AG04450 (cell line): ENCODE results near the gene NEURL4. TPM values are rescaled to one million over a fixed set of nuclear protein-coding genes. Genes with fewer than 3 reads are reported as not detected.
A peak's percentile ranks its signal among the peaks of the same experiment; 100 is the strongest.

Source experiments
- CTCF ChIA-PET: fragments of 300-600, 350-600 bp; formaldehyde crosslinking; extraction: SDS; loops from one replicate; lab custom pipeline; 2022; ENCODE audit warnings: antibody characterized with exemption, inconsistent platforms; lab: Charles Lee
- POLR2A ChIA-PET: fragments of 350-600 bp; formaldehyde crosslinking; extraction: SDS; loops from one replicate; lab custom pipeline; 2021; ENCODE audit warnings: antibody characterized with exemption, inconsistent platforms; lab: Yijun Ruan, JAX
- DNase-seq: peaks from one replicate; pipeline ENCODE4 v3.0.0-alpha.2; 2011; ENCODE audit warnings: low read depth, low spot score
- H3K27ac ChIP-seq: one replicate; pipeline ENCODE4 v1.5.1; 2012; ENCODE audit warnings: low read depth, low read length, control low read depth
- H3K27me3 ChIP-seq: one replicate; pipeline ENCODE4 v1.6.0; 2012; ENCODE audit warnings: low read length; ENCODE audit not compliant: control insufficient read depth, insufficient read depth
- H3K4me3 ChIP-seq: 2 replicates; pipeline ENCODE4 v1.5.1; 2011; ENCODE audit warnings: mild to moderate bottlenecking, low read depth, low read length, control low read depth
- H3K9me3 ChIP-seq: 2 replicates; pipeline ENCODE4 v1.5.1; 2012; ENCODE audit warnings: low read length; ENCODE audit not compliant: control insufficient read depth, insufficient read depth
- polyA plus RNA-seq: library from polyadenylated mRNA; depleted of rRNA; stranded (reverse); fragments of >200 nt; gene quantifications from 2 replicates; pipeline ENCODE4 v1.2.3, GENCODE V29; 2011
- TF ChIP-seq, protein P1 (sequence below): IDR thresholded peaks from 2 replicates; pipeline ENCODE4 v1.5.1; 2011; ENCODE audit warnings: low read depth, low read length, control low read depth, inconsistent platforms

NEURL4 gene
- polyA plus RNA-seq, 1 experiment, result 7.3 TPM

DNA sequence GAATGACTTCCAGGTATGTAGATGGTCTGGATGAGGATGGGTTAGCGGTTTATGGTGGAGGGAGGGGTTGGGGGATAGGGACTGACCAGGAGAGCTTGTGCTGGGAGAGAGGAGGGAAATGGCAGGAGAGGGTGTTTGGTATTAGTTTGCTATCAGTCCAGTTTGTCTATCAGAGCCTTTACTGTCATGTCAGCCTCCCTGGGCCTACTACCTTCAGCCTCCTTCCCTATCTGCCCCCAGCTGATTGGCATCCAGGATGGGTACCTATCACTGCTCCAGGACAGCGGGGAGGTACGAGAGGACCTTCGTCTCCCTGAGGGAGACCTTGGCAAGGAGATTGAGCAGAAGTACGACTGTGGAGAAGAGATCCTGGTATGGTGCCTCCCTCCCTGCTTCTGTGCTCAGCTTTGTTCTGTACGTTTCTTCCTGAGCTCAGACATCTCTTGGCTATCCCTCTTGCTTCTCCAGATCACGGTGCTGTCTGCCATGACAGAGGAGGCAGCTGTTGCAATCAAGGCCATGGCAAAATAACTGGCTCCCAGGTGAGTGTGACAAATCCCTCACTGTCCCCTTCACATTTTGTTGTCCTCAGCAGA lies 17.9 kb downstream of the NEURL4 start:
- ChIA-PET POLR2A (interaction anchor here (0.6 kb wide), 1 partner anchor 50 kb away, joined by 4 read pairs; no protein-coding TSS in a partner anchor), CTCF (interaction anchor here (1.6 kb wide), 1 partner anchor 14 kb away, joined by 4 read pairs; no protein-coding TSS in a partner anchor)
- Histone ChIP-seq H3K27me3 (no peaks in the 10 kb centered on the region), H3K27ac (no peak overlapping the region), H3K9me3 (peaks cover 6% of the 10 kb centered on the region; the same call in 1 of the 2 replicates), H3K4me3 (no peak overlapping the region)
- no peak for DNase-seq
- TF ChIP-seq, protein P1, sequence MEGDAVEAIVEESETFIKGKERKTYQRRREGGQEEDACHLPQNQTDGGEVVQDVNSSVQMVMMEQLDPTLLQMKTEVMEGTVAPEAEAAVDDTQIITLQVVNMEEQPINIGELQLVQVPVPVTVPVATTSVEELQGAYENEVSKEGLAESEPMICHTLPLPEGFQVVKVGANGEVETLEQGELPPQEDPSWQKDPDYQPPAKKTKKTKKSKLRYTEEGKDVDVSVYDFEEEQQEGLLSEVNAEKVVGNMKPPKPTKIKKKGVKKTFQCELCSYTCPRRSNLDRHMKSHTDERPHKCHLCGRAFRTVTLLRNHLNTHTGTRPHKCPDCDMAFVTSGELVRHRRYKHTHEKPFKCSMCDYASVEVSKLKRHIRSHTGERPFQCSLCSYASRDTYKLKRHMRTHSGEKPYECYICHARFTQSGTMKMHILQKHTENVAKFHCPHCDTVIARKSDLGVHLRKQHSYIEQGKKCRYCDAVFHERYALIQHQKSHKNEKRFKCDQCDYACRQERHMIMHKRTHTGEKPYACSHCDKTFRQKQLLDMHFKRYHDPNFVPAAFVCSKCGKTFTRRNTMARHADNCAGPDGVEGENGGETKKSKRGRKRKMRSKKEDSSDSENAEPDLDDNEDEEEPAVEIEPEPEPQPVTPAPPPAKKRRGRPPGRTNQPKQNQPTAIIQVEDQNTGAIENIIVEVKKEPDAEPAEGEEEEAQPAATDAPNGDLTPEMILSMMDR, result no peak

DNA sequence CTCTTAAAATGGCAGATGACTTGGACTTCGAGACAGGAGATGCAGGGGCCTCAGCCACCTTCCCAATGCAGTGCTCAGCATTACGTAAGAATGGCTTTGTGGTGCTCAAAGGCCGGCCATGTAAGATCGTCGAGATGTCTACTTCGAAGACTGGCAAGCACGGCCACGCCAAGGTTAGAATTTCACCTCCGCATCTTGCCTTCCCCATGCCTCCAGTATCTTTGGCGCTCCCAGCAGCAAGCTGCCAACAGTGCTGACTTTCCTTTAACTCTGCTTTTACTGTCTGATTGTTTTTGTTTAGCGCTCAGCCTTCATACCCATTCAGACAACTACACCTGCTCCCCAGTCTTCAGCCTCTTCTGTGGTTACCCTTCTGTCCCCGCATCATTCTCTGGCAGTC lies 19.5 kb downstream of the NEURL4 start:
- no peak overlapping the region for H3K27ac ChIP-seq
- TF ChIP-seq, protein P1, result no peak
- H3K4me3 ChIP-seq, result peak overlapping the region; percentile 17
- H3K27me3 ChIP-seq, result no peaks in the 10 kb centered on the region
- DNase-seq, result no peak
- ChIA-PET POLR2A (interaction anchor here (0.6 to 1.5 kb wide), 2 partner anchors 75 to 1753 kb away, joined by 3 read pairs; partner anchors contain the start of gene DVL2), CTCF (interaction anchor here (0.9 to 1.8 kb wide), 2 partner anchors 14 to 15 kb away, joined by 3 to 5 read pairs; no protein-coding TSS in a partner anchor)
- peaks cover 4% of the 10 kb centered on the region; the same call in 1 of the 2 replicates for H3K9me3 ChIP-seq

DNA sequence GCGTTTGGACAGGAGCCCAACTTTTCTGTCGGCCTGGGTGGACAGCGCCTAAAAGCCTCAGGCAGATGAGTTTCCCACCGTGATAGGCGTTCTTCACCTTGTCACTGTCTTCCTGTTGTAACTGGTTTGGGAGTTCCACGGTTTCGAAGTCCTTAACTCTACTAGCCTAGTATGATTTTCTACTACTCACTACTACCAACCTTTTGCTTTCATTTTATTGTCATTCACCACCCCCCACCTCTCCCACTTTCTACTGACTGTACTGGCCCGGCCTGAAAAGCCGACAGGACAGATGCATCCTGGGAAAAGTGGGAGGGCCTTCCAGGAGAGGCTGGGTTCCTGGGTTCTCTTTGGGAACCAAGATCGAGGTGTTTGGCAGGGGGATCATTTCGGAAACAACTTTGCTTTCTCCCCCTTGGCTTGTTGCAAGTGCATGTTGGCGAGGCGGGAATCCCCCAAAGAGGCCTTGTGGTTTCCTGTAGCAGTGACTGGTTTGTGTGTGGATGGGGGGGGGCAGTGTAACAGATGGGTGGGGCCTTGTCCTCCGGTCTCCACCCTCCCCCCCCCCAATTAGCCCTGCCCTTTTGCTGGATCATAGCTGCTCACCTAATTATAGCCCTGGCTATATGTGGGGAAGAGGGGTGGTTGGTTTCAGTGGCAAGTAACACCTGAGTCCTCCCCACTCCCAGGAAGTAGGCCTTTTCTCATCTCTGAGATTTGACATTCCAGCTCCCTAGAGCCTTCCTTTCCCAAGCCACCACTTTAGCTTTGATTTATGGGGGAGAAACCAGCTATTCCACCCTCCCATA lies 20.3 kb downstream of the NEURL4 start:
- Histone ChIP-seq H3K9me3 (peaks cover 4% of the 10 kb centered on the region; the same call in 1 of the 2 replicates), H3K27me3 (no peaks in the 10 kb centered on the region), H3K27ac (peak overlapping the region; percentile 87), H3K4me3 (peak overlapping the region; percentile 87)
- POLR2A ChIA-PET, result interaction anchor here (0.6 to 1.5 kb wide), 2 partner anchors 74 to 1752 kb away, joined by 3 read pairs; partner anchors contain the start of gene DVL2
- no peak for DNase-seq
- CTCF ChIA-PET, result interaction anchor here (1.8 kb wide), 1 partner anchor 16 kb away, joined by 5 read pairs; no protein-coding TSS in a partner anchor
- TF ChIP-seq, protein P1, result no peak

DNA sequence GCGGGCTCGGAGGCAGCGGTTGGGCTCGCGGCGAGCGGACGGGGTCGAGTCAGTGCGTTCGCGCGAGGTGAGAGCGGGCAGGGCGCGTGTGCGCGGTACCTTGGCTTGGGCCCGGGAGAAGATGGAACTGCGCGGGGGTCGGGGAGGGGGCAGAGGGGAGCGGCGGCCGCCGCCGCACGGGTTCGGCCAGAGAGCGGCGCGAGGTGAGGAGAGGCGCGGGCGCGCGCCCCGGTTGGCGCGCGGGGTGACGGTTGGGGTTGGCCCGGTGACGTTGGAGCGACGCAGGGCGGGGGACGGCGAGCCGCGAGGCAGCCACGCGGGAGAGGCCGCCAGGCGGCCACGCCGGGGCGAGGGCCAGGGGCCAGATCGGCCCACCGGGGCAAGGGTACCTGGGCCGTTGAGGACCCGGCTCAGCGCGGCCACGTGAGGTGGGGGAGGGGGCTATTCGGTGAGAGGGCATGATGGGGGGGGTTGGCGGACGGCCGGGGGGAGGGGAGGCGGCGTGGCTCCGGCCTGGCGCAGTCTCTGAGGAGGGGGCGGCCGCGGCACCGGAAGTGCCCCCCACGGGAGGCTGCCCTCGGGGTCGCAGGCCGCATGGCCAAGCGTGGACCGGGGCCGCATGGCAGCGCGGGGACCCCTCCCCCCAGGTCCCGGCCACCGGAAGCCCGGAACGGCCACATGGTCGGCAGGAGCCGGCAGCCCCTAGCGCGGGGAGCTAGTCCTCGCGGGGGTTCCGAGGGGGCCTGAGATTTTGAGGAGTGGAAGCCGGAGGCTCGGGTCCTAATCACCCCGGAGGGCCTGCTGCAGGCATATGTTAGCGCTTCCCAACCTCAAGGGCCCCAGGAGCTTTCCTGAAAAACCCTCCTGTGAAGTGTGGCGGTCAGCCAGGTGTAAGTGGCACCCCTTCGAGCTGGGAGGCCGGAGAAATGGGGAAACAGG lies 21.2 kb downstream of the NEURL4 start:
- TF ChIP-seq, protein P1, result no peak
- ChIA-PET POLR2A (interaction anchor here (0.5 to 1.5 kb wide), 2 partner anchors 68 to 73 kb away, joined by 3 read pairs; partner anchors contain the start of gene DVL2), CTCF (no interaction called here)
- peaks cover 4% of the 10 kb centered on the region; the same call in 1 of the 2 replicates for H3K9me3 ChIP-seq
- H3K27me3 ChIP-seq, result no peaks in the 10 kb centered on the region
- peak overlapping the region; percentile 87 for H3K27ac ChIP-seq
- no peak for DNase-seq
- H3K4me3 ChIP-seq, result peak overlapping the region; percentile 87
